Brain microvascular endothelial cell (primary cell): ENCODE data around the gene AK8.

Experiments
- DNase-seq: peaks from one replicate; pipeline ENCODE4 v3.0.0-alpha.2; 2020
- H3K27ac ChIP-seq: fragments of 250-450 bp; sonication (Bioruptor Pico); 2 replicates; pipeline ENCODE4 v1.5.1; 2020; ENCODE audit warnings: mild to moderate bottlenecking, moderate library complexity
- H3K27me3 ChIP-seq: fragments of 250-450 bp; sonication (Bioruptor Pico); replicated peaks from 2 replicates; pipeline ENCODE4 v1.5.1; 2020; ENCODE audit warnings: mild to moderate bottlenecking
- H3K36me3 ChIP-seq: fragments of 250-450 bp; sonication (Bioruptor Pico); replicated peaks from 2 replicates; pipeline ENCODE4 v1.5.1; 2020; ENCODE audit warnings: mild to moderate bottlenecking
- H3K4me3 ChIP-seq: 2 replicates; pipeline ENCODE4 v1.5.1; 2011; ENCODE audit warnings: low read depth, mild to moderate bottlenecking, control low read depth, low read length, moderate library complexity
- CTCF ChIP-seq: IDR thresholded peaks from 2 replicates; pipeline ENCODE4 v1.5.1; 2011; ENCODE audit warnings: low read depth, mild to moderate bottlenecking, moderate library complexity, low read length, control low read depth, inconsistent platforms; ENCODE audit errors: missing control alignments
- in situ Hi-C: cut with HindIII; loops from 2 replicates; pipeline ENCODE4 v1.10.0; 2017; ENCODE audit warnings: low sequenced_read_pairs, low pct_ligation_motif_present

AK8 gene

GRCh38 chr9:132761602-132762001, 116.5 kb downstream of the AK8 start:
- DNase-seq: no peak

GRCh38 chr9:132760057-132760456, 118.0 kb downstream of the AK8 start:
- H3K27me3 ChIP-seq: no peaks in the 10 kb centered on the region
- in situ Hi-C loops: no loop called here
- DNase-seq: no peak
- TF ChIP-seq CTCF: no peak
- H3K36me3 ChIP-seq: no peaks in the 10 kb centered on the region
- no peak overlapping the region for H3K4me3 ChIP-seq
- H3K27ac ChIP-seq: no peak overlapping the region

More at GRCh38 chr9:132761602-132762001, 116.5 kb downstream of the AK8 start:
- TF ChIP-seq CTCF: no peak
- in situ Hi-C loops: no loop called here
- Histone ChIP-seq H3K36me3 (no peaks in the 10 kb centered on the region), H3K4me3 (no peak overlapping the region), H3K27ac (no peak overlapping the region), H3K27me3 (no peaks in the 10 kb centered on the region)

GRCh38 chr9:132757016-132757415, 121.1 kb downstream of the AK8 start:
- no peak overlapping the region for H3K27ac ChIP-seq
- in situ Hi-C loops: no loop called here
- no peak for TF ChIP-seq CTCF

GRCh38 chr9:132756214-132756845, 121.8 kb downstream of the AK8 start:
- TF ChIP-seq CTCF: no peak
- Histone ChIP-seq H3K36me3 (no peaks in the 10 kb centered on the region), H3K4me3 (no peak overlapping the region), H3K27me3 (no peaks in the 10 kb centered on the region), H3K27ac (no peak overlapping the region)
- in situ Hi-C loops: no loop called here
- no peak for DNase-seq

More at GRCh38 chr9:132757016-132757415, 121.1 kb downstream of the AK8 start:
- H3K36me3 ChIP-seq: no peaks in the 10 kb centered on the region
- DNase-seq: no peak
- H3K4me3 ChIP-seq: no peak overlapping the region
- no peaks in the 10 kb centered on the region for H3K27me3 ChIP-seq

- no peaks in the 10 kb centered on the region for H3K27me3 ChIP-seq
- no peak overlapping the region for H3K27ac ChIP-seq
- H3K36me3 ChIP-seq: no peaks in the 10 kb centered on the region
- no peak overlapping the region for H3K4me3 ChIP-seq
- no peak for TF ChIP-seq CTCF
- DNase-seq: no peak
- in situ Hi-C loops: no loop called here
These were observed 123.0 kb downstream of the AK8 start for GRCh38 chr9:132755096-132755495.

- no peaks in the 10 kb centered on the region for H3K27me3 ChIP-seq
- H3K36me3 ChIP-seq: no peaks in the 10 kb centered on the region
- H3K4me3 ChIP-seq: no peak overlapping the region
- no peak for DNase-seq
- no peak for TF ChIP-seq CTCF
- H3K27ac ChIP-seq: no peak overlapping the region
- in situ Hi-C loops: no loop called here
These were observed 123.8 kb downstream of the AK8 start for GRCh38 chr9:132754236-132754635.
